Suprapubic skin (tissue), 4 donors: ENCODE measurements around the gene LHX2. TPM values are rescaled to one million over a fixed set of nuclear protein-coding genes. Genes with fewer than 3 reads are reported as not detected.

Experiments used
- DNase-seq, 2 donors: peaks; one replicate each; pipeline ENCODE4 v3.0.0-alpha.2; 2019; ENCODE audit warnings: low spot score in 2 of 2
- H3K27ac ChIP-seq: fragments of 200-600 bp; sonication (generic); one replicate; pipeline ENCODE4 v1.5.1; 2019
- H3K27me3 ChIP-seq: fragments of 200-600 bp; sonication (generic); one replicate; pipeline ENCODE4 v1.5.1; 2019
- H3K36me3 ChIP-seq: fragments of 200-600 bp; sonication (generic); one replicate; pipeline ENCODE4 v1.5.1; 2019
- H3K4me1 ChIP-seq: fragments of 200-600 bp; sonication (generic); one replicate; pipeline ENCODE4 v1.5.1; 2019
- H3K4me3 ChIP-seq: fragments of 200-600 bp; sonication (generic); one replicate; pipeline ENCODE4 v1.5.1; 2019; ENCODE audit warnings: mild to moderate bottlenecking
- H3K9me3 ChIP-seq: fragments of 200-600 bp; sonication (generic); one replicate; pipeline ENCODE4 v1.5.1; 2019
- CTCF ChIP-seq, 2 donors: fragments of 200-600 bp in 1 of 2; fragments of 450-650 bp in 1 of 2; sonication (generic) in 1 of 2; IDR thresholded peaks; one replicate each; pipeline ENCODE4 v1.5.1; 2016 to 2019; ENCODE audit warnings: antibody characterized with exemption in 2 of 2, mild to moderate bottlenecking in 1 of 2, moderate library complexity in 1 of 2
- EP300 ChIP-seq: sonication (generic); formaldehyde crosslinking; IDR thresholded peaks from one replicate; pipeline ENCODE4 v1.6.1; 2017; ENCODE audit warnings: antibody characterized with exemption
- POLR2A ChIP-seq, 2 donors: fragments of 450-650 bp; IDR thresholded peaks; one replicate each; pipeline ENCODE4 v1.6.1; 2017; ENCODE audit warnings: antibody characterized with exemption in 2 of 2, mild to moderate bottlenecking in 2 of 2, moderate library complexity in 2 of 2
- POLR2AphosphoS5 ChIP-seq, 3 donors: sonication (generic); formaldehyde crosslinking; IDR thresholded peaks; one replicate each; pipeline ENCODE4 v1.6.1; 2017; ENCODE audit warnings: antibody characterized with exemption in 3 of 3
- WGBS: methylation state at CpG from one replicate; pipeline ENCODE4 v1.1.5; 2018; 5-methylcytosine and 5-hydroxymethylcytosine counted together
- total RNA-seq, 4 donors: library from RNA; depleted of rRNA; stranded (reverse); fragments of >200 nt; gene quantifications; one replicate each; pipeline ENCODE4 v1.1.0, GENCODE V29; 2016

LHX2 gene
- total RNA-seq, result 10 to 100 TPM in 3 of 4 donors, 1 to 10 TPM in 1; 1.7 to 20.6 (median 11.6) TPM

- H3K36me3 ChIP-seq, result no peaks in the 10 kb centered on the region
- peaks cover 100% of the 10 kb centered on the region for H3K27me3 ChIP-seq
- H3K9me3 ChIP-seq, result no peaks in the 10 kb centered on the region
- peak within 1 kb of the TSS; percentile 46 for H3K4me3 ChIP-seq
- no peak within 1 kb of the TSS for H3K27ac ChIP-seq
- 1% methylated on average over 43 of the region's 95 CpGs for WGBS
- DNase-seq, result peak in 1 of 2 donors; percentile 60
- no peak for TF ChIP-seq CTCF (IDR thresholded peaks at IDR 0.05)
- TF ChIP-seq EP300, result no peak
- no peak for TF ChIP-seq POLR2A (IDR thresholded peaks at IDR 0.05)
- no peak for TF ChIP-seq POLR2AphosphoS5 (IDR thresholded peaks at IDR 0.05)
- peaks cover 64% of the 10 kb centered on the region for H3K4me1 ChIP-seq
Observed at GRCh38 chr9:124011460-124012301, at the start of gene LHX2. Gene LHX2, plus strand, starts transcription at chr9:124011768. Its CDS starts 581 bp downstream, at chr9:124012349.

- H3K4me1 ChIP-seq, result no peaks in the 10 kb centered on the region
- no peak overlapping the region for H3K4me3 ChIP-seq
- TF ChIP-seq CTCF (IDR thresholded peaks at IDR 0.05) (no peak), POLR2A (IDR thresholded peaks at IDR 0.05) (no peak), EP300 (no peak), POLR2AphosphoS5 (IDR thresholded peaks at IDR 0.05) (no peak)
- H3K9me3 ChIP-seq, result no peaks in the 10 kb centered on the region
- H3K36me3 ChIP-seq, result no peaks in the 10 kb centered on the region
- 54% methylated on average over 12 of the region's 12 CpGs for WGBS
- no peak overlapping the region for H3K27ac ChIP-seq
- DNase-seq, result no peak
- peaks cover 30% of the 10 kb centered on the region for H3K27me3 ChIP-seq
Observed at GRCh38 chr9:123964761-123965160, 46.8 kb upstream of the LHX2 start.

- no peaks in the 10 kb centered on the region for H3K4me1 ChIP-seq
- 48% methylated on average over 8 of the region's 8 CpGs for WGBS
- TF ChIP-seq EP300 (no peak), CTCF (IDR thresholded peaks at IDR 0.05) (no peak), POLR2AphosphoS5 (IDR thresholded peaks at IDR 0.05) (no peak), POLR2A (IDR thresholded peaks at IDR 0.05) (no peak)
- peaks cover 37% of the 10 kb centered on the region for H3K27me3 ChIP-seq
- H3K36me3 ChIP-seq, result no peaks in the 10 kb centered on the region
- H3K27ac ChIP-seq, result no peak overlapping the region
- H3K9me3 ChIP-seq, result no peaks in the 10 kb centered on the region
- no peak overlapping the region for H3K4me3 ChIP-seq
- DNase-seq, result no peak
Observed at GRCh38 chr9:123965801-123966686, 45.5 kb upstream of the LHX2 start.

GRCh38 chr9:123967323-123967722, 44.2 kb upstream of the LHX2 start:
- Histone ChIP-seq H3K27me3 (peaks cover 37% of the 10 kb centered on the region), H3K27ac (no peak overlapping the region), H3K36me3 (no peaks in the 10 kb centered on the region), H3K4me1 (no peaks in the 10 kb centered on the region), H3K9me3 (no peaks in the 10 kb centered on the region), H3K4me3 (no peak overlapping the region)
- no peak for TF ChIP-seq EP300
- no peak for TF ChIP-seq CTCF (IDR thresholded peaks at IDR 0.05)
- TF ChIP-seq POLR2AphosphoS5 (IDR thresholded peaks at IDR 0.05), result no peak
- no peak for TF ChIP-seq POLR2A (IDR thresholded peaks at IDR 0.05)
- DNase-seq, result no peak

GRCh38 chr9:123972618-123973017, 39.0 kb upstream of the LHX2 start:
- Histone ChIP-seq H3K27ac (no peak overlapping the region), H3K9me3 (no peaks in the 10 kb centered on the region), H3K4me3 (no peak overlapping the region), H3K27me3 (peaks cover 47% of the 10 kb centered on the region), H3K4me1 (no peaks in the 10 kb centered on the region), H3K36me3 (no peaks in the 10 kb centered on the region)
- TF ChIP-seq POLR2A (IDR thresholded peaks at IDR 0.05) (no peak), POLR2AphosphoS5 (IDR thresholded peaks at IDR 0.05) (no peak), CTCF (IDR thresholded peaks at IDR 0.05) (no peak), EP300 (no peak)
- DNase-seq, result no peak
- WGBS, result 93% methylated on average over 8 of the region's 8 CpGs
